ENCODE data around the gene IFIH1.

IFIH1 gene
- 56.0 to 86.9 (median 77.6) reads per million in 4 experiments for total RNA-seq

DNA sequence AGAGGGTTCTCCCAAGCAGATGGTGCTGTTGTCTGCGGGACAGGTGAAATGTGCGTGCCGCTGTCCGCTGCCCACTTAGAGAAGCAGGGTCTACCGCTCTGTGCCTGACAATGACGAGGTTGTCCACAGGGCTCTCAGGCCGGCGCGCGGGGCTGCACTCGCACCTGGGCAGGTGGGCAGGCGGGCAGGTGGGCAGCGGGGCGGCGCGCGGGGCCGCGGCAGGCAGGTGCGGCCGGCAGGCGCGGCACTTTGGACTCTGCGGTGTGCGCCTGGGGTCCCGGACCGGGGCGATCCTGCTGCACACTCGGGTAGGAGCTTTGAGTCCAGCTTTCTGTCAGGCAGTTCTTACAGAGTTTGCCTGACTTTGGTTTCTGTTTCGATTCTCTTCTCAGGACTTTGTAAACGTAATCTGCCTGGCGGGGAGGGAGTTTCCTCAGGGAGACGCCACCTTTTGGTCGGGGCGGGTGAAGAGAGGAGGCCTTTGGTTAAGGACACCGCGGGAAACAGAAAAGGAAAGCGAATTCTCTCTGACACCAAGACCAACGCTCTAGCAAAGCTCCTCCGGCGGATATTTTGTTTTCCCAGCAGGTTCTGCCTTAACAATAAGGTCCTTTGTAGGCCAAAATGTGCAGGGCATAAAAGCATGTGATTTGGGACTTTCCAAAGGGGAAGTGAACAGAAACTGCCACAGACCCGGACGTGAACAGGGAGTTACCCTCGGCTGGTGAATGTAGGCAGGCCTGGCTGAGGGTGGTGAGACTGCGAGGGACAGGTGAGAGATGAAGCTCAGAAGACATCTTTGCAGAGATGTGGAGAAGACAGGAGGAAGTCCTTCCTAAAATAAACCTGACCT lies at the start of gene IFIH1:
IFIH1 (minus strand) TSS at position 357 of the 853 bp plus-strand sequence. CDS start 377 bp downstream, outside the sequence.
- DNase-seq: peak; percentile 68

DNA sequence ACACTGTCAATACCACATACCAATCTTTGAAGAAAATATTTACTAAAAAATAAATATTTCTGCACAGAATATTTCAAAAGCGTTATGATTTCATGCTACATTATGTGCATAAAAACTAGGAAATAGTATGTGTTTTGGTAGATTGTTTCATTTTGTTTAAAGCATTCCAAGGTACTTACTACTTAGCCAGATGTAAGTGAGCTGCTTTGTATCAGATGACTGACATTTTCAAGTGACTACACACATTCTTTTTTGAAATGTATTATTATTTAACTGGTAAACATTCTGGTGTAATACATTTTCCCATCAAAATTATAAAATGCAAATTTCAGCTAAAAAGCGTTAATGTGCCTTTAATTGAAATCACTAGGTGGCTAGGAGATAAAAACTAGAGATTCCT lies 46.9 kb upstream of the IFIH1 start:
- DNase-seq: no peak

GRCh38 chr2:162344617-162344950 lies 26.1 kb upstream of the IFIH1 start:
- no peak for DNase-seq

DNA sequence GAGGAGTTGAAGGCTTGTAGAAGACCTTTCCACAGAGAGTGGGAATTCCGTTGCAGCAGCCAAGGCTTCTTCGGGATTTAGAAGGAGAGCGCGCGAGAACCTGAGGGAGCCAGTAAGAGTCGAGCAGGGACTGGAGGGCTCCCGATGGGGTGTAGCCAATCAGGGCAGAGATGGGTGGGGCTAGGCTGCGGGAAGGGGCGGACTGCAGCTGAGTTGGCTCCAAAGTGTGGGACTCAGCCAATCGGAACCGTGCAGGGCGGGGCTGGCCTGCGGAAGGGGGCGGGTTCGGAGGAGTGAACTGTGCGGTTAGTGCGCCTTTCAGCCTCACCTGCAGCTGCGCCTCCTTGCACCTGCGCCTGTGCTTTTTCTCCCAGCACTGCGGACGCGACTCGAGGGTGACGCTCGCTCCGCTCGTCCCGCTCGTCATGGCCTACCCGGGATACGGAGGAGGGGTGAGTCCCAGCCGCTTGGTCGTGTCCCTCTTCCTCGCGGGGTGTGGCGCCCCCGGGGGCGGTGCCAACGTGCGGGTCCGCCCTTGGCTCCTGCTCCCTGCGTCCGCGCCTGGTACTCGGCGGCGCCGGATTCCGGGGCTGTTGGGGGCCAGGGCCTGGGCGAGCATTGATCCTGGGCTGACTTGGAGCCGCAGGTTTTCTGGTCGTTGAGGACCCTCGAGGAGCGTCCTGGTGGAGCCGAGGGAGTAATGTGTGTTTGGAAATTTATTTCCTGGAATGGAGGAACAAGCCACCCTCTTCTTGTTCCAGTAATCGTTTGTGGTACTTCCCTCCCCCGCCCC lies 25.5 kb upstream of the IFIH1 start, which contains the start of gene GCA:
GCA (plus strand) TSS at position 309 of the 793 bp plus-strand sequence; CDS start at position 426, 117 bp downstream.
- DNase-seq: peak; percentile 97

DNA sequence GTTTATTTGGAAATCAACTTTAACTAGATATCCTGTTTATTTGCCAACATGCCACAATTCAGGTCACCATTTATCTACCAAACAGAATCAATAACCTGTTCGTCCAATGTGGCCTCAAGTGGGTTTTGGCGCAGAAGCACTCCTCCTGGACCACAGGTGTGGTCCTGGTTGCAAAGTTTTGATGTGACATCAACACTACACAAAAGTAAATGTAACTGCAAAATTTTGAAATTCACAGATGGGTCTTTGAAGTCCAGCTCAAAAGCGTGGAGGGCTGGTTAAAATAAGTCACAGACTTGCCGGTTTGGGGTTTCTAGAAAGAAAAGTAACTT lies 25.0 kb upstream of the IFIH1 start:
- DNase-seq: no peak

- DNase-seq: no peak
These were observed 24.4 kb upstream of the IFIH1 start for GRCh38 chr2:162342841-162343240.

DNA sequence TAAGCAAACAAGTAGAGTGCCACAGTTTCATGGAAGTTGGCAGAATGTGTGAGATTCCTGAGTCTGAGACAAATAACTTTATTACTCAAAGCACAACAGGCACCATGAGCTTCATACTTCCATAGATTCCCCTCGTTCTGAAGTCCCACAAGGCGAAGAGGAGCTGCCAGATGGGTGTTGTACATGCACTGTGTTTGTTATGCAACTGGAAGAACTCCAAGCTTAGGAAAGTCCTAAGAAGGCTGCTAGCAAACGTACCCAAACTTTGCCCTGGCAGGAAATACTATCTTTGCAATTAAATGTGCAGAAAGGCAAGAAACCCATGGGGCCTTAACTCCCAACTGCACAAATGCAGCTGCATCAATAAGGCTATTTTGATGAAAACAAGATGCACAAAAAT lies 23.8 kb upstream of the IFIH1 start:
- no peak for DNase-seq

DNA sequence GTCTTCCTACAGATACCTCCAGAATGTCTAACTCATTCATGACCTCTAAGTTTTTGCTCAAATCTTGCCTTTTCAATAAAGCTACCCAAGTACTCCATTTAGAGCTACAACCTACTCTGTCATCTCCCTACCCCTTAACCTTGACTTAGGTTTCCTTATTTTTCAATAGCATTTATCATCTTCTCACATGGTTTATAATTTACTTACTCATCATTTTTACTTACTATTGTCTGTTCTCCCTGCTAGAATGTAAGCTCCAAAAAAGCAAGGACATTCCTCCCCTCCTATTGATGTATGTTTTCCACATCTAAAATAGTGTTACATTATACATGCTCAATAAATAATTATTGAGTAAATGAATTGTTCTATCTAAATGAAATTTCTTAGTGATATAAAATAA lies 22.3 kb upstream of the IFIH1 start:
- no peak for DNase-seq

- DNase-seq: no peak
These were observed 19.4 kb upstream of the IFIH1 start for GRCh38 chr2:162337868-162338267.

DNA sequence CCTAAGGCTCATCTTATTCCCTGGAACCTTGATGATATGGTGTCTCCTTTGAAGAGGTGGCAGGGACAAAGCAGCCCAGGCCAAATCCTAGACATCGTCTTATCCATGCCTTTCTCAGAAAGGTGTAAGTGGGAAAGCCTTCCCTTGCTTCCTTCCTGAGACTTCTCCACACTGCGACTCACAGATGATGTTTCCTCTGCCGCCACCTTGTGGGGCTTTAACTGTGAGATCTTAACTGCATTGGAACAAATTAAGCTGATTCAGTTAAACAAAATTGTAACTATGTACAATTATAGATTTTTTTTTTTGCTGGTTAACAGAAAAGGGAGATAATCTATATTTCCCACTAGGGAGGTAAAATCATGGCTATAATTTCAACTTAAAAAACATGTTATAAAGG lies 15.5 kb upstream of the IFIH1 start:
- DNase-seq: no peak

DNA sequence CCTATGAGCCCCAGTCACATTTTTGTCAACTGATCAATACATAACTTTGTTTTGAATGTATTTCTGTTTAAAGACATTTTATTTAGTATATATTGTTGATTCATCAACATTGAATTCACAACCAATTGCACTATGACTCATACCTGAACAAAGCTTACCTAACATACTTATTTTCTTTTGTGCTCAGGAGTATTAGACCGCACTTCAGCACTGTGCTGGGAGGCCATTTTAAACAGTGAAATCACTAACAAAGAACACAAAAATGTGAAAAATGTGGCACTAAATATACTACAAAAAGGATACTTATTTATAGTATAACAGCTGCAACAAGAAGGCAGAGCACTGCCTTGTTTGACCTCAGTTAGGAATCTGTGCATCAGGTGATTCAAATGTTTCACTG lies 12.4 kb upstream of the IFIH1 start:
- DNase-seq: no peak

DNA sequence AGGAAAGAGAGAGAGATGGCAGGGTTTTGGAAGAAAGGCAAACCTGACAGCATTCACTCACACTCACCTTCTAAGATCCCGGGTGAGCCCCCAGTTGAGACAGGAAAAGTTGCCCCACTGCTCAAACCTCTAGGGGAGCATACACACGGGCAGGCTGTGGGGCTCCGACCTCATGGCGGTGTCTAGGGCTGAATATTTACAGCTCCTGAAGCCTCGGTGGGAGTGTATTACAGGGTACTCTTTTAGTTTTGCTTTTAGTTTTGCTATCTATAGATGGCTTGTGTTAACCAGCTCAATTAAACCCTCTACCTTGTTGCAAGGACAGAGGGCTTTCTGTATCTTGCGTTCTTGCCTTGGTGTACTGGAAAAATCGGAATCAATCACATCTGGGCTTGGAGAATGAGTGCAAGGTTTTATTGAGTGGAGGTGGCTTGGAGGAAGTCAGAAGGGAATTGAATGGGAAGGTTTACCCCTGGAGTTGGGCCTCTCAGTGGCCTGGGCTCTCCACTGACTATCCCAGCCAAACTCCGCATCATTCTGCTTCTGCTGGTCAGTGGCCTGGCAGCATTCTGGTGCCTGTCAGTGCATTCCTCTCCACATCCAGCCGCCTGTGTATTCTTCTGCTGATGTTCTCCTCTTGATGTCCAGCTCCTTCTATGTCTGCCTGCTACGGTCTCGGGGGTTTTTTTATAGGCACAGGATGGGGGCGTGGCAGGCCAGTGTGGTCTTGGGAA lies 10.1 kb upstream of the IFIH1 start:
- DNase-seq: no peak

DNA sequence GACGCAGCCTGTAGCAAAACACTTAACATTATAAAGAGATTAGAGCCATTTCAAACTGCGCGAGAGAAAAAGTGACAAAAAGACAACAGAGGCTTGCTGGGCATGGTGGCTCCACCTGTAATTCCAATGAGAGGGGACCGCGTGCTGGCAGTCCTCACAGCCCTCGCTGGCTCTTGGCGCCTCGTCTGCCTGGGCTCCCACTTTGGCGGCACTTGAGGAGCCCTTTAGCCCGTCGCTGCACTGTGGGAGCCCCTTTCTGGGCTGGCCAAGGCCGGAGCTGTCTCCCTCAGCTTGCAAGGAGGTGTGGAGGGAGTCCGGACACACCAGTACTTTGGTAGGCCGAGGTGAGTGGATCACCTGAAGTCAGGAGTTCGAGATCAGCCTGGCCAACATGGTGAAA lies 9.3 kb upstream of the IFIH1 start:
- DNase-seq: no peak

GRCh38 chr2:162327134-162327769 lies 8.8 kb upstream of the IFIH1 start:
- no peak for DNase-seq

DNA sequence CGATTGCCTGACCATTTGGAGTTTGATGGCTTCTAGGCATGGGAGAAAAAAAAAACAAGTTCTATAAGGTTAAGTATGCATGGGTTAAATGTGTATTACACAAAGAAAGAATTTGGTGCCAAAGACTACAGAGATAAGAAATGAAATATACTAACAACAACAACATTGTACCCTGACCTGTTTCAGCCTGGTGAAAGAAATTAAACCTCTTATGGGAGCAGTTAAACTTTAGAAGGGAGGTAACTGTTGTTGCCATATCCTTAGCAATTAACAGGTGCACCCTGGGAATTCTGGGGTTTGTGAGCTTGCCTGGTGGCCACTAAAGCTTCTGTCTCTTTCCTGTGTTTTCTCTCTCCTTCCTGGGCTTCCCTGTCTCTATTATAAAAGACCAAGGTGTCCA lies 6.5 kb upstream of the IFIH1 start:
- no peak for DNase-seq

GRCh38 chr2:162320864-162321517 lies 2.5 kb upstream of the IFIH1 start:
- DNase-seq: no peak

- no peak for DNase-seq
These were observed 590 bp downstream of the IFIH1 start for GRCh38 chr2:162317861-162318327.

GRCh38 chr2:162317058-162317742 lies 1.3 kb downstream of the IFIH1 start:
- no peak for DNase-seq

GRCh38 chr2:162316590-162316989 lies 1.9 kb downstream of the IFIH1 start:
- DNase-seq: no peak

GRCh38 chr2:162315938-162316337 lies 2.5 kb downstream of the IFIH1 start:
- DNase-seq: no peak

- DNase-seq: no peak
These were observed 5.6 kb downstream of the IFIH1 start for GRCh38 chr2:162312853-162313252.

Data from effector CD8-positive, alpha-beta T cell (primary cell).